ENCODE results near the gene LRRTM4.

LRRTM4 gene

GRCh38 chr2:76953733-76954347 lies 568.3 kb downstream of the LRRTM4 start:
- H3K4me3 ChIP-seq (replicated peaks; ENCODE audit: low read depth, low read length) = no peak overlapping the region
- TF ChIP-seq CTCF (IDR thresholded peaks at IDR 0.05; ENCODE audit: low read length, missing control alignments) = peak; percentile 76
- DNase-seq (ENCODE audit: low read depth) = peak; percentile 59

DNA sequence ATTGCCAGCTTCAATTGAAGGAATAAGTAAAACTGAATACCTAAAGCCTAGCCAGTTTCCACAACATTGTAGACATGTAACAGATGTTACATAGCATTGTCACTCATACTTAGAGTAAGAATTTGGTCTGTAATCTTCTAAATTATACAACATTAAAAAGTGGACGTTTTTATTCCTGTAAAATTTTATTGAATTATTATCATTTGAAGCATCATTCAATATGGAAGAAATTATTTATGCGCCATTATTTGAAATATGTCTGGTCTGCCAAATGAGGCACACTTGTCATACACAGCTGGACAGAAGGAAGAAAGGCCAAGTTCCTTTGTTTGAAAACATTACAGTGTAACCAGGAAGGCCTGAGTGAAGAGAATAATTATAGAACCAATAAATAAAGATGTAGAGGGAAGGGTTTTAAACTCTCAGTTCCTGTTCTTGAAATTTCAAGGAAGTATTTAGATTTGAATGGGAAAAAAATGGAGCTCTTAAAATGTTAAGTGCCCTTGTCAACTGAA lies 575.5 kb downstream of the LRRTM4 start:
- H3K4me3 ChIP-seq (replicated peaks; ENCODE audit: low read depth, low read length) = no peak overlapping the region
- no peak for TF ChIP-seq CTCF (IDR thresholded peaks at IDR 0.05; ENCODE audit: low read length, missing control alignments)
- DNase-seq (ENCODE audit: low read depth) = no peak

GRCh38 chr2:76940559-76940958 lies 581.6 kb downstream of the LRRTM4 start:
- H3K4me3 ChIP-seq (replicated peaks; ENCODE audit: low read depth, low read length) = no peak overlapping the region
- DNase-seq (ENCODE audit: low read depth) = no peak
- no peak for TF ChIP-seq CTCF (IDR thresholded peaks at IDR 0.05; ENCODE audit: low read length, missing control alignments)

- no peak for TF ChIP-seq CTCF (IDR thresholded peaks at IDR 0.05; ENCODE audit: low read length, missing control alignments)
- no peak for DNase-seq (ENCODE audit: low read depth)
- H3K4me3 ChIP-seq (replicated peaks; ENCODE audit: low read depth, low read length) = no peak overlapping the region
These were observed 584.0 kb downstream of the LRRTM4 start for GRCh38 chr2:76938153-76938552.

GRCh38 chr2:76932550-76932949 lies 589.6 kb downstream of the LRRTM4 start:
- DNase-seq (ENCODE audit: low read depth) = no peak
- TF ChIP-seq CTCF (IDR thresholded peaks at IDR 0.05; ENCODE audit: low read length, missing control alignments) = no peak
- H3K4me3 ChIP-seq (replicated peaks; ENCODE audit: low read depth, low read length) = no peak overlapping the region

DNA sequence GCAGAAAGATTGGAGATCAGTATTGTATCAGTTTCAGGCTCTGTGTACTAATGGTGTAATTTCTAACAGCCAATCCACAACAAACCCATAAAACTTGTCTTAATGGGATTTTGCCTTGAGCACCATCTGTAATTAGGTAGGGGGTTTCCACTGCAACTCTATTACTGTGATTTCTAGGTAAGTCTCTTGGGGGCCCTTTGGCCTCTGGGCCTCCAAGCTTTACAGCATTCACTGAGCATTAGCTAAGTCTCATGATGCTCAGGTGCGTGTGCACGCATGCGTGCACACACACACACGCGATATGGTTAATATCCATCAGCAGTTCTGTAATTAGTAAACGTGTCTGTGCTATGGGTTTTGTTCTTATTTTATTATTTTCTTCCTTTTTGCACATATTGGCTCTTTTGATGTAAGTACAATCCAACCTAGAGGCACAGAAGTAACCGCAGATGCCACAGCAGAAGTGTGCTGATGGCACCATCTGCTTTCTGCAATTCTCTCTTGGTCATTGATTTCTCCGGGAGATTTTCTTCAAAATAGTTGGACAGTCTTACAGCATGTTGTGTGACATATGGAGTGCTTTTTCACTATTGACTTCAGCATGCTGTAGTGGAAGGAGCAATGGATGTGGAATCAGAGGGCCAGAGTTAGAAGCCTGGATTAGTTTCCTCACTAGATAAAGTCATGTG lies 592.0 kb downstream of the LRRTM4 start:
- no peak overlapping the region for H3K4me3 ChIP-seq (replicated peaks; ENCODE audit: low read depth, low read length)
- TF ChIP-seq CTCF (IDR thresholded peaks at IDR 0.05; ENCODE audit: low read length, missing control alignments) = no peak
- no peak for DNase-seq (ENCODE audit: low read depth)
